ENCODE data around the gene TNFRSF8.

DNA sequence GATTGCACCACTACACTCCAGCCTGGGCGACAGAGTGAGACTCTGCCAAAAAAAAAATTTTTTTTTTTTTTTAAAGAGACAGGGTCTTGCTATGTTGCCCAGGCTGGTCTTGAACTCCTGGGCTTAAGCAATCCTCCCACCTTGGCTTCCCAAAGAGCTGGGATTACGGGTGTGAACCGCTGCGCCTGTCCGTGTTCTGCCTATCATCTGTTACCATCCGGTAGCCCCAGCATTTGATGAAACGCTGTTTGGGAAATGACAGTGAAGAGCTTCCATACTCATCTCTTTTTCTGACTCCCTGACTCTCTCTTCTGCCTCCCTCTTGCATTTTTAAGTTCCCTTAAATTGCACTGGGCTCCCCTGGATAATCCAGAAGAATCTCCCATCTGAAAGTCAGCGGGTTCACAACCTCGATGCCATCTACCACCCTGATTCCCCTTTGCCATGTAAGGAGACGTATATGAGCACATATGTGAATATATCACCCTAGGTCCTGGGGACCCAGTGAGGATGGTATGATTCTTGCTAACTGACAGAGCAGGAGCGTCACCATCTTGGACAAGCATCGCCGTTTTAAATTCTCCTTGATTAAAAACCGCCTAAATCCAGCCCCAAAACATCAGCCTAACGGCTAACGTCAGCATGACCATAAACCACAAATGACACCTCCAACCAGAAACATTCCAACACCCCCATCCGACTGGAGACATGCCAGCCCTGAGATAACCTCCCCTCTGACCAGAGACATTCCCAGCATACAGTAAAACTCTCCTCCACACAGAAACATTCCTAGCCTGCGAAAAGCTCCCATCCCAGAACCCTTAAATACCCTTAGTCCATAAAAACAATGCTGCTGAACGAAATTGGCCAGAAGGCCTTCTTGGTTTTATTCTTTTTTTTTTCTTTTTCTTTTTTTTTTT lies 12.4 kb downstream of the TNFRSF8 start:
- TF ChIP-seq, protein P1, sequence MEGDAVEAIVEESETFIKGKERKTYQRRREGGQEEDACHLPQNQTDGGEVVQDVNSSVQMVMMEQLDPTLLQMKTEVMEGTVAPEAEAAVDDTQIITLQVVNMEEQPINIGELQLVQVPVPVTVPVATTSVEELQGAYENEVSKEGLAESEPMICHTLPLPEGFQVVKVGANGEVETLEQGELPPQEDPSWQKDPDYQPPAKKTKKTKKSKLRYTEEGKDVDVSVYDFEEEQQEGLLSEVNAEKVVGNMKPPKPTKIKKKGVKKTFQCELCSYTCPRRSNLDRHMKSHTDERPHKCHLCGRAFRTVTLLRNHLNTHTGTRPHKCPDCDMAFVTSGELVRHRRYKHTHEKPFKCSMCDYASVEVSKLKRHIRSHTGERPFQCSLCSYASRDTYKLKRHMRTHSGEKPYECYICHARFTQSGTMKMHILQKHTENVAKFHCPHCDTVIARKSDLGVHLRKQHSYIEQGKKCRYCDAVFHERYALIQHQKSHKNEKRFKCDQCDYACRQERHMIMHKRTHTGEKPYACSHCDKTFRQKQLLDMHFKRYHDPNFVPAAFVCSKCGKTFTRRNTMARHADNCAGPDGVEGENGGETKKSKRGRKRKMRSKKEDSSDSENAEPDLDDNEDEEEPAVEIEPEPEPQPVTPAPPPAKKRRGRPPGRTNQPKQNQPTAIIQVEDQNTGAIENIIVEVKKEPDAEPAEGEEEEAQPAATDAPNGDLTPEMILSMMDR (IDR thresholded peaks at IDR 0.05; ENCODE audit: low read depth, low read length, poor library complexity, severe bottlenecking): no peak
- no peak for TF ChIP-seq EZH2phosphoT487 (IDR thresholded peaks at IDR 0.05; ENCODE audit: borderline replicate concordance, low read length)
